Stimulated activated CD4-positive, alpha-beta T cell treated with anti-CD3 and anti-CD28 coated beads, Interleukin-4, amount 100 ng/mL, for 4 hours (primary cell): ENCODE results near the gene MSI2.

Experiments used
- DNase-seq, 2 experiments: peaks; one replicate each; pipeline ENCODE4 v3.0.0-alpha.2; 2020

Gene MSI2

GRCh38 chr17:57533684-57534305 lies 277.5 kb downstream of the MSI2 start:
- DNase-seq: no peak

- DNase-seq: no peak
Measured at GRCh38 chr17:57534863-57535248, 278.5 kb downstream of the MSI2 start.

GRCh38 chr17:57535249-57535966 lies 279.1 kb downstream of the MSI2 start:
- no peak for DNase-seq

- no peak for DNase-seq
Measured at GRCh38 chr17:57536289-57536688, 280.0 kb downstream of the MSI2 start.

GRCh38 chr17:57536789-57537523 lies 280.6 kb downstream of the MSI2 start:
- DNase-seq: no peak

- DNase-seq: no peak
Measured at GRCh38 chr17:57537524-57538410, 281.4 kb downstream of the MSI2 start.

- no peak for DNase-seq
Measured at GRCh38 chr17:57538736-57539456, 282.6 kb downstream of the MSI2 start.

- DNase-seq: no peak
Measured at GRCh38 chr17:57539529-57540301, 283.4 kb downstream of the MSI2 start.

- DNase-seq: no peak
Measured at GRCh38 chr17:57540596-57540995, 284.3 kb downstream of the MSI2 start.

- DNase-seq: no peak
Measured at GRCh38 chr17:57541049-57541448, 284.7 kb downstream of the MSI2 start.

GRCh38 chr17:57541472-57542394 lies 285.4 kb downstream of the MSI2 start:
- DNase-seq: no peak

GRCh38 chr17:57542510-57542909 lies 286.2 kb downstream of the MSI2 start:
- no peak for DNase-seq

- DNase-seq: no peak
Measured at GRCh38 chr17:57543230-57543629, 286.9 kb downstream of the MSI2 start.

- no peak for DNase-seq
Measured at GRCh38 chr17:57544401-57544800, 288.1 kb downstream of the MSI2 start.

GRCh38 chr17:57544834-57545463 lies 288.6 kb downstream of the MSI2 start:
- DNase-seq: no peak

- no peak for DNase-seq
Measured at GRCh38 chr17:57545731-57546342, 289.5 kb downstream of the MSI2 start.

GRCh38 chr17:57548421-57549410 lies 292.4 kb downstream of the MSI2 start:
- DNase-seq: no peak

- no peak for DNase-seq
Measured at GRCh38 chr17:57549468-57549867, 293.1 kb downstream of the MSI2 start.
